BLaER1 (cell line): ENCODE results near the gene STK25.

Experiments
- H3K27ac ChIP-seq: shearing (Covaris generic); formaldehyde crosslinking; 2 replicates; pipeline ENCODE4 v1.8.1; 2022
- H3K27me3 ChIP-seq: shearing (Covaris generic); formaldehyde crosslinking; 2 replicates; pipeline ENCODE4 v1.8.1; 2022
- H3K36me3 ChIP-seq: shearing (Covaris generic); formaldehyde crosslinking; 2 replicates; pipeline ENCODE4 v1.8.1; 2022
- H3K4me1 ChIP-seq: shearing (Covaris generic); formaldehyde crosslinking; 2 replicates; pipeline ENCODE4 v1.8.1; 2022
- H3K4me2 ChIP-seq: shearing (Covaris generic); formaldehyde crosslinking; 2 replicates; pipeline ENCODE4 v1.8.1; 2022
- H3K4me3 ChIP-seq: shearing (Covaris generic); formaldehyde crosslinking; 2 replicates; pipeline ENCODE4 v1.8.1; 2022
- H3K9ac ChIP-seq: shearing (Covaris generic); formaldehyde crosslinking; 2 replicates; pipeline ENCODE4 v1.8.1; 2022
- H3K9me3 ChIP-seq: shearing (Covaris generic); formaldehyde crosslinking; 2 replicates; pipeline ENCODE4 v1.8.1; 2022
- H4K20me1 ChIP-seq: shearing (Covaris generic); formaldehyde crosslinking; 2 replicates; pipeline ENCODE4 v1.8.1; 2022
- Cebpa-rat ChIP-seq: shearing (Covaris generic); IDR thresholded peaks from 2 replicates; pipeline ENCODE4 v1.8.1; 2022

The STK25 gene

GRCh38 chr2:241508240-241509154 lies at the start of gene STK25:
Gene STK25 (minus strand): TSS chr2:241508584. CDS start chr2:241508035, 549 bp downstream.
- Histone ChIP-seq H3K9ac (peak within 1 kb of the TSS; percentile 92), H3K4me3 (peak within 1 kb of the TSS; percentile 92), H3K27ac (peak within 1 kb of the TSS; percentile 88), H3K36me3 (peaks cover 30% of the 10 kb centered on the region), H3K27me3 (no peaks in the 10 kb centered on the region), H3K4me1 (peaks cover 34% of the 10 kb centered on the region), H3K9me3 (no peaks in the 10 kb centered on the region), H3K4me2 (peak within 1 kb of the TSS; percentile 96), H4K20me1 (peaks cover 45% of the 10 kb centered on the region)
- TF ChIP-seq Cebpa-rat, result no peak

GRCh38 chr2:241556746-241557145 lies 48.4 kb upstream of the STK25 start:
- TF ChIP-seq Cebpa-rat, result no peak
- no peak overlapping the region for H3K9ac ChIP-seq
- no peak overlapping the region for H3K4me3 ChIP-seq
- no peak overlapping the region for H3K4me2 ChIP-seq
- H3K9me3 ChIP-seq, result peaks cover 46% of the 10 kb centered on the region
- H3K27ac ChIP-seq, result no peak overlapping the region
- H4K20me1 ChIP-seq, result no peaks in the 10 kb centered on the region
- H3K27me3 ChIP-seq, result peaks cover 39% of the 10 kb centered on the region
- no peaks in the 10 kb centered on the region for H3K36me3 ChIP-seq
- peaks cover under 1% of the 10 kb centered on the region; the same call in 1 of the 2 replicates for H3K4me1 ChIP-seq

GRCh38 chr2:241555711-241556110 lies 47.3 kb upstream of the STK25 start:
- Histone ChIP-seq H3K4me3 (no peak overlapping the region), H3K9me3 (peaks cover 46% of the 10 kb centered on the region), H3K27me3 (peaks cover 36% of the 10 kb centered on the region), H3K27ac (no peak overlapping the region), H3K36me3 (no peaks in the 10 kb centered on the region), H3K9ac (no peak overlapping the region), H3K4me1 (no peaks in the 10 kb centered on the region), H3K4me2 (no peak overlapping the region), H4K20me1 (no peaks in the 10 kb centered on the region)
- TF ChIP-seq Cebpa-rat, result no peak

GRCh38 chr2:241554610-241555322 lies 46.4 kb upstream of the STK25 start:
- Histone ChIP-seq H3K4me2 (no peak overlapping the region), H3K9ac (no peak overlapping the region), H3K9me3 (peaks cover 43% of the 10 kb centered on the region), H3K27ac (no peak overlapping the region), H3K27me3 (peaks cover 26% of the 10 kb centered on the region), H4K20me1 (no peaks in the 10 kb centered on the region), H3K4me3 (no peak overlapping the region), H3K36me3 (no peaks in the 10 kb centered on the region), H3K4me1 (no peaks in the 10 kb centered on the region)
- TF ChIP-seq Cebpa-rat, result no peak

- Histone ChIP-seq H3K4me2 (no peak overlapping the region), H3K36me3 (no peaks in the 10 kb centered on the region), H3K27me3 (peaks cover 18% of the 10 kb centered on the region), H3K4me1 (no peaks in the 10 kb centered on the region), H3K27ac (no peak overlapping the region), H3K4me3 (no peak overlapping the region), H3K9me3 (peaks cover 35% of the 10 kb centered on the region), H3K9ac (no peak overlapping the region), H4K20me1 (no peaks in the 10 kb centered on the region)
- no peak for TF ChIP-seq Cebpa-rat
These were observed 45.6 kb upstream of the STK25 start for GRCh38 chr2:241553981-241554380.

- TF ChIP-seq Cebpa-rat, result no peak
- H3K4me2 ChIP-seq, result no peak overlapping the region
- H3K4me1 ChIP-seq, result no peaks in the 10 kb centered on the region
- H3K4me3 ChIP-seq, result no peak overlapping the region
- H3K36me3 ChIP-seq, result no peaks in the 10 kb centered on the region
- H4K20me1 ChIP-seq, result no peaks in the 10 kb centered on the region
- no peak overlapping the region for H3K27ac ChIP-seq
- no peak overlapping the region for H3K9ac ChIP-seq
- peaks cover 13% of the 10 kb centered on the region for H3K27me3 ChIP-seq
- H3K9me3 ChIP-seq, result peaks cover 30% of the 10 kb centered on the region
These were observed 45.1 kb upstream of the STK25 start for GRCh38 chr2:241553512-241553830.

GRCh38 chr2:241551998-241552737 lies 43.8 kb upstream of the STK25 start:
- H3K27me3 ChIP-seq, result peaks cover under 1% of the 10 kb centered on the region
- H3K27ac ChIP-seq, result no peak overlapping the region
- no peak overlapping the region for H3K9ac ChIP-seq

GRCh38 chr2:241551599-241551997 lies 43.2 kb upstream of the STK25 start:
- H3K4me3 ChIP-seq, result no peak overlapping the region
- peaks cover 11% of the 10 kb centered on the region for H3K9me3 ChIP-seq
- TF ChIP-seq Cebpa-rat, result no peak
- no peak overlapping the region for H3K4me2 ChIP-seq
- H3K36me3 ChIP-seq, result no peaks in the 10 kb centered on the region
- H4K20me1 ChIP-seq, result no peaks in the 10 kb centered on the region
- 0 out of 2 replicates have a peak, but pooled peaks cover 2% of the 10 kb centered on the region for H3K27me3 ChIP-seq
- no peak overlapping the region for H3K27ac ChIP-seq
- H3K9ac ChIP-seq, result no peak overlapping the region
- no peaks in the 10 kb centered on the region for H3K4me1 ChIP-seq

More at GRCh38 chr2:241551998-241552737, 43.8 kb upstream of the STK25 start:
- no peak for TF ChIP-seq Cebpa-rat
- Histone ChIP-seq H3K4me3 (no peak overlapping the region), H3K36me3 (no peaks in the 10 kb centered on the region), H3K4me1 (no peaks in the 10 kb centered on the region), H4K20me1 (no peaks in the 10 kb centered on the region), H3K9me3 (peaks cover 17% of the 10 kb centered on the region), H3K4me2 (no peak overlapping the region)

GRCh38 chr2:241550616-241551580 lies 42.5 kb upstream of the STK25 start:
- Histone ChIP-seq H3K27me3 (0 out of 2 replicates have a peak, but pooled peaks cover 2% of the 10 kb centered on the region), H3K4me1 (no peaks in the 10 kb centered on the region), H4K20me1 (no peaks in the 10 kb centered on the region), H3K9me3 (peaks cover 4% of the 10 kb centered on the region), H3K4me2 (no peak overlapping the region), H3K9ac (no peak overlapping the region), H3K36me3 (no peaks in the 10 kb centered on the region), H3K4me3 (no peak overlapping the region), H3K27ac (no peak overlapping the region)
- TF ChIP-seq Cebpa-rat, result no peak
